Measurements from ENCODE around the gene PLPPR3. TPM values are rescaled to one million over a fixed set of nuclear protein-coding genes. Genes with fewer than 3 reads are reported as not detected.

PLPPR3 gene
- not detected in 2 replicates for total RNA-seq

- intact Hi-C loops (cut with micrococcal nuclease), result no loop called here
Observed at GRCh38 chr19:821825-822503, at the start of gene PLPPR3. Gene PLPPR3, minus strand, starts transcription at chr19:821955. Its CDS starts 396 bp downstream, at chr19:821559.

- intact Hi-C loops (cut with micrococcal nuclease), result no loop called here
Observed at GRCh38 chr19:870963-871401, 49.2 kb upstream of the PLPPR3 start.

GRCh38 chr19:870314-870713 is 48.6 kb upstream of the PLPPR3 start:
- intact Hi-C loops (cut with micrococcal nuclease), result no loop called here

- intact Hi-C loops (cut with micrococcal nuclease), result no loop called here
Observed at GRCh38 chr19:869245-870177, 47.8 kb upstream of the PLPPR3 start.

- intact Hi-C loops (cut with micrococcal nuclease), result no loop called here
Observed at GRCh38 chr19:868458-869244, 46.9 kb upstream of the PLPPR3 start.

GRCh38 chr19:867855-868457 is 46.2 kb upstream of the PLPPR3 start:
- intact Hi-C loops (cut with micrococcal nuclease), result no loop called here

- intact Hi-C loops (cut with micrococcal nuclease), result no loop called here
Observed at GRCh38 chr19:867301-867793, 45.6 kb upstream of the PLPPR3 start.

GRCh38 chr19:866769-867300 is 45.1 kb upstream of the PLPPR3 start:
- intact Hi-C loops (cut with micrococcal nuclease), result no loop called here

- intact Hi-C loops (cut with micrococcal nuclease), result loop anchor here (2.0 kb wide), 6 partner anchors 46 to 386 kb away; partner anchors contain the start of genes ARHGAP45, MIDN and PTBP1
Observed at GRCh38 chr19:863315-863620, 41.5 kb upstream of the PLPPR3 start.

GRCh38 chr19:862581-863314 is 41.0 kb upstream of the PLPPR3 start:
- intact Hi-C loops (cut with micrococcal nuclease), result loop anchor here (1.0 to 2.0 kb wide), 12 partner anchors 11 to 386 kb away; partner anchors contain the start of genes ARHGAP45, MED16, MIDN and PTBP1

- intact Hi-C loops (cut with micrococcal nuclease), result loop anchor here (1.0 to 2.0 kb wide), 12 partner anchors 11 to 387 kb away; partner anchors contain the start of genes ARHGAP45, MED16, MIDN and PTBP1
Observed at GRCh38 chr19:861756-862580, 40.2 kb upstream of the PLPPR3 start.

GRCh38 chr19:861141-861755 is 39.5 kb upstream of the PLPPR3 start:
- intact Hi-C loops (cut with micrococcal nuclease), result no loop called here

- intact Hi-C loops (cut with micrococcal nuclease), result no loop called here
Observed at GRCh38 chr19:858868-859843, 37.4 kb upstream of the PLPPR3 start, which contains the start of gene CFD. Gene CFD, plus strand, starts transcription at chr19:859664. Its CDS starts 26 bp downstream, at chr19:859690.

- intact Hi-C loops (cut with micrococcal nuclease), result no loop called here
Observed at GRCh38 chr19:858284-858683, 36.5 kb upstream of the PLPPR3 start.

- intact Hi-C loops (cut with micrococcal nuclease), result no loop called here
Observed at GRCh38 chr19:855566-856120, 33.9 kb upstream of the PLPPR3 start.

- intact Hi-C loops (cut with micrococcal nuclease), result no loop called here
Observed at GRCh38 chr19:855142-855541, 33.4 kb upstream of the PLPPR3 start.

GRCh38 chr19:854549-854948 is 32.8 kb upstream of the PLPPR3 start:
- intact Hi-C loops (cut with micrococcal nuclease), result no loop called here

All from T-helper 1 cell treated with Interleukin-12 subunit alpha and Interleukin-12 subunit beta and Interleukin-4 antibody, amounts not matched to agents 30 ng/mL and 1 ng/mL, for 36 hours (primary cell).